Peyer's patch (tissue), 4 donors: ENCODE results near the gene LRP5. TPM values are rescaled to one million over a fixed set of nuclear protein-coding genes. Genes with fewer than 3 reads are reported as not detected.

Experiments used
- DNase-seq, 3 donors: peaks; one replicate each; pipeline ENCODE4 v3.0.0-alpha.2; 2017 to 2019
- H3K27ac ChIP-seq, 4 donors: fragments of 200-600 bp; sonication (generic); one replicate each; pipeline ENCODE4 v1.5.1; 2016 to 2019
- H3K27me3 ChIP-seq, 2 donors: fragments of 200-600 bp; sonication (generic); one replicate each; pipeline ENCODE4 v1.5.1; 2019
- H3K36me3 ChIP-seq, 3 donors: fragments of 200-600 bp; sonication (generic); one replicate each; pipeline ENCODE4 v1.5.1; 2016 to 2019
- H3K4me1 ChIP-seq, 4 donors: fragments of 200-600 bp; sonication (generic); one replicate each; pipeline ENCODE4 v1.5.1; 2016 to 2019
- H3K4me3 ChIP-seq, 4 donors: fragments of 200-600 bp; sonication (generic); 1 replicate in 3 of 4; 2 replicates in 1 of 4; pipeline ENCODE4 v1.5.1; 2016 to 2019; ENCODE audit warnings: mild to moderate bottlenecking in 1 of 4
- H3K9me3 ChIP-seq, 4 donors: fragments of 200-600 bp; sonication (generic); one replicate each; pipeline ENCODE4 v1.5.1; 2016 to 2019; ENCODE audit warnings: mild to moderate bottlenecking in 1 of 4
- POLR2A ChIP-seq, 2 donors: fragments of 450-650 bp; IDR thresholded peaks; one replicate each; pipeline ENCODE4 v1.5.1; 2017; ENCODE audit warnings: antibody characterized with exemption in 2 of 2, mild to moderate bottlenecking in 2 of 2, moderate library complexity in 2 of 2
- total RNA-seq, 4 donors: library from RNA; depleted of rRNA; stranded (reverse); fragments of >200 nt; gene quantifications; one replicate each; pipeline ENCODE4 v1.1.0, GENCODE V29; 2016
- TF ChIP-seq, protein P1 (sequence below), 6 experiments: fragments of 450-650 bp in 4 of 6; fragments of 200-600 bp in 2 of 6; sonication (generic) in 1 of 6; IDR thresholded peaks; one replicate each; pipeline ENCODE4 v1.5.1; 2017 to 2019; ENCODE audit warnings: antibody characterized with exemption in 6 of 6, mild to moderate bottlenecking in 3 of 6, moderate library complexity in 1 of 6

Gene LRP5
- total RNA-seq, 4 donors from 2014 or later, result 149 to 196 (median 168) TPM

DNA sequence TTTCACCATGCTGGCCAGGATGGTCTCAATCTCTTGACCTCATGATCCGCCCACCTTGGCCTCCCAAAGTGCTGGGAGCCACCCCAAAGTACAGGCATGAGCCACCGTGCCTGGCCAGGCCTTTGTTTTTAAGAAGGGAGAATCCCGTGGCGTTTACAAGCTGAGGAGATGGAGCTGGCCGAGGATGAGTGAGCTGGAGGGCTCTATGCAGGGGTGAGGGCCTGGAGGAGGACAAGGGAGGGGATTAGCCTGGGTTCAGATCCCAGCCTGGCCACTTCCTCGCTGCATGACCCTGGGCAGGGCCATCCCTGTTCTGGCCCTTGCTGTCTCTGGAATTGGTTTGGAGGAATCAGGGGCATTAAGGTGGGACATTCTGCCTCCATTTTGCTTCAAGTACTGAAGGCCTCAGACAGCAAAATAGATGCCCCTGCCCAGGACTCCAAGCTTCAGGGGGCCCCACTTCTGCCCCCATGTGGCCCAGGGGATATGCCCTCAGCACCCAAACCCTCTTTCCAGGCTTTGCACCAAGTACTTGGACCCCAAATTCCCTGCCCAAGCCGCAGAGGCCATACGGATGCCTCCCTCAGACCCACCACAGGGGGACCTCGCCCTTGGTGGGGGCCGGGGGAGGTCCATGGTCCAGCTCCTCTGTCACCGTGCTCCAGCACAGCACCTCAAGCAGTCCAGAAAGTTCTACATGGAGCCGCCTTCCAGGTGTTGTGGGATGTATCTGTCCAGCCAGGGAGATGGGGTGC lies 12.1 kb upstream of the LRP5 start:
- H3K27me3 ChIP-seq, result no peaks in the 10 kb centered on the region
- H3K4me3 ChIP-seq, result no peak overlapping the region
- DNase-seq, result no peak
- no peaks in the 10 kb centered on the region for H3K36me3 ChIP-seq
- H3K9me3 ChIP-seq, result no peaks in the 10 kb centered on the region
- H3K4me1 ChIP-seq, result peaks cover 0 to 43% (median 10%) of the 10 kb centered on the region in 4 donors
- H3K27ac ChIP-seq, result no peak overlapping the region
- TF ChIP-seq, protein P1, sequence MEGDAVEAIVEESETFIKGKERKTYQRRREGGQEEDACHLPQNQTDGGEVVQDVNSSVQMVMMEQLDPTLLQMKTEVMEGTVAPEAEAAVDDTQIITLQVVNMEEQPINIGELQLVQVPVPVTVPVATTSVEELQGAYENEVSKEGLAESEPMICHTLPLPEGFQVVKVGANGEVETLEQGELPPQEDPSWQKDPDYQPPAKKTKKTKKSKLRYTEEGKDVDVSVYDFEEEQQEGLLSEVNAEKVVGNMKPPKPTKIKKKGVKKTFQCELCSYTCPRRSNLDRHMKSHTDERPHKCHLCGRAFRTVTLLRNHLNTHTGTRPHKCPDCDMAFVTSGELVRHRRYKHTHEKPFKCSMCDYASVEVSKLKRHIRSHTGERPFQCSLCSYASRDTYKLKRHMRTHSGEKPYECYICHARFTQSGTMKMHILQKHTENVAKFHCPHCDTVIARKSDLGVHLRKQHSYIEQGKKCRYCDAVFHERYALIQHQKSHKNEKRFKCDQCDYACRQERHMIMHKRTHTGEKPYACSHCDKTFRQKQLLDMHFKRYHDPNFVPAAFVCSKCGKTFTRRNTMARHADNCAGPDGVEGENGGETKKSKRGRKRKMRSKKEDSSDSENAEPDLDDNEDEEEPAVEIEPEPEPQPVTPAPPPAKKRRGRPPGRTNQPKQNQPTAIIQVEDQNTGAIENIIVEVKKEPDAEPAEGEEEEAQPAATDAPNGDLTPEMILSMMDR (IDR thresholded peaks at IDR 0.05), result no peak
- no peak for TF ChIP-seq POLR2A (IDR thresholded peaks at IDR 0.05)

DNA sequence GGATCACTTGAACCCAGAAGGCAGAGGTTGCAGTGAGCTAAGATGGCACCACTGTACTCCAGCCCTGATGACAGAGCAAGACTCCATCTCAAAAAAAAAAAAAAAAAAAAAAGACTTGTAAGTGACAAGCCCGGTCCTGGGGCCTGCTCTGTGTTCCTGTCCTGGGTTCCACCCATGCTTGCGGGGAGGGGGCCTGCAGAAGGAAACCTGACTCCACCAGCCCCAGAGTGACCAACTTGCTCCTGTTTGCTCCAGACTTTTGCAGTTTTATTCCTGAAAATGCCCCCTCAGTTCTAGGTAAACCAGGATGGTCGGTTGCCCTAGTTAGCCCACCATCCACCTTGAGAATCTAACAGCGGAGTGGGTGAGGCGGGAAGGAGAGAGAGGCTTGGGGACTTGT lies 10.1 kb upstream of the LRP5 start:
- H3K4me1 ChIP-seq, result peaks cover 0 to 34% (median 10%) of the 10 kb centered on the region in 4 donors
- H3K4me3 ChIP-seq, result no peak overlapping the region
- H3K36me3 ChIP-seq, result no peaks in the 10 kb centered on the region
- H3K27ac ChIP-seq, result peak overlapping the region in 3 of 4 donors; percentile 64 to 81 (median 79)
- H3K27me3 ChIP-seq, result no peaks in the 10 kb centered on the region
- no peaks in the 10 kb centered on the region for H3K9me3 ChIP-seq
- peak in 1 of 3 donors; percentile 52 for DNase-seq
- no peak for TF ChIP-seq POLR2A (IDR thresholded peaks at IDR 0.05)
- TF ChIP-seq, protein P1 (IDR thresholded peaks at IDR 0.05), result no peak

DNA sequence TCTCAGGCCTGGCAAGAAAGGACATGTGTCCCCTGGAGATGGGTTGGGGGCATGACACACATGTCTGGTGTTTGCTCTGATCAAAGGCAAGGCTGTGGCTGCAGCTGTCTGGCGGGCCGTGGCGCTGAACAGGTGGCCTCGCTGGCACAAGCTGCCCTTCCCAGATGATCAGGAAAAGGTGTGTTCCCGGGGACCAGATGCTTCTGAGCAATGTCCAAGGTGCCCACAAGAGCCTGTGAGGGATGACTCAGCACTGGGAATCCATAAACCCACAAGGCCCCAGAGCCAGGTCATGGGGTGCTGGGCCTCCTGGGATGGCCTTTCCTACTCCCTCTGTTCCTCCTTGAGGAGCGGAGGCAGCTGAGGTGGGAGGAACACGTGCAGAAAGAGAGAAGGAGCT lies 9.7 kb upstream of the LRP5 start:
- Histone ChIP-seq H3K27me3 (no peaks in the 10 kb centered on the region), H3K27ac (peak overlapping the region in 3 of 4 donors; percentile 64 to 81 (median 79)), H3K9me3 (no peaks in the 10 kb centered on the region), H3K36me3 (no peaks in the 10 kb centered on the region), H3K4me1 (peaks cover 0 to 30% (median 9%) of the 10 kb centered on the region in 4 donors), H3K4me3 (no peak overlapping the region)
- peak in 2 of 3 donors; percentile 86 to 90 for DNase-seq
- peak in 1 of 2 donors; percentile 64 for TF ChIP-seq POLR2A (IDR thresholded peaks at IDR 0.05)
- TF ChIP-seq, protein P1 (IDR thresholded peaks at IDR 0.05), result peak in 3 of 6 experiments; percentile 14 to 27 (median 19)

DNA sequence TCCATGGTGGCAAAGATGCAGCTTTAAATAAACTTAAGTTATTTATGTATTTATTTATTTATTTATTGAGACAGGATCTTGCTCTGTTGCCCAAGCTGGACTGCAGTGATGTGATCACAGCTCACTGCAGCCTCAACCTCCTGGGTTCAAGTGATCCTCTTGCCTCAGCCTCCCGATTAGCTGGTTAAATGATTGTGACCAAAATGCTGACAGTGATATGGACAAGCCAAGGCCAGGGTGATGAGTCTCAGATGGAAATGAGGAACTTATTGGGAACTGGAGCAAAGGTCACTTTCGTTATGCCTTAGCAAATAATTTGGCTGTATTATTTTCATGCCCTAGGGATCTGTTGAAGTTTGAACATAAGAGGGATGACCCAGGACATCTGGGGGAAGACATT lies 9.3 kb upstream of the LRP5 start:
- Histone ChIP-seq H3K27me3 (no peaks in the 10 kb centered on the region), H3K4me1 (peaks cover 0 to 26% (median 8%) of the 10 kb centered on the region in 4 donors), H3K9me3 (no peaks in the 10 kb centered on the region), H3K27ac (peak overlapping the region in 3 of 4 donors; percentile 64 to 81 (median 79)), H3K36me3 (no peaks in the 10 kb centered on the region), H3K4me3 (no peak overlapping the region)
- DNase-seq, result no peak
- TF ChIP-seq, protein P1 (IDR thresholded peaks at IDR 0.05), result no peak
- TF ChIP-seq POLR2A (IDR thresholded peaks at IDR 0.05), result no peak

DNA sequence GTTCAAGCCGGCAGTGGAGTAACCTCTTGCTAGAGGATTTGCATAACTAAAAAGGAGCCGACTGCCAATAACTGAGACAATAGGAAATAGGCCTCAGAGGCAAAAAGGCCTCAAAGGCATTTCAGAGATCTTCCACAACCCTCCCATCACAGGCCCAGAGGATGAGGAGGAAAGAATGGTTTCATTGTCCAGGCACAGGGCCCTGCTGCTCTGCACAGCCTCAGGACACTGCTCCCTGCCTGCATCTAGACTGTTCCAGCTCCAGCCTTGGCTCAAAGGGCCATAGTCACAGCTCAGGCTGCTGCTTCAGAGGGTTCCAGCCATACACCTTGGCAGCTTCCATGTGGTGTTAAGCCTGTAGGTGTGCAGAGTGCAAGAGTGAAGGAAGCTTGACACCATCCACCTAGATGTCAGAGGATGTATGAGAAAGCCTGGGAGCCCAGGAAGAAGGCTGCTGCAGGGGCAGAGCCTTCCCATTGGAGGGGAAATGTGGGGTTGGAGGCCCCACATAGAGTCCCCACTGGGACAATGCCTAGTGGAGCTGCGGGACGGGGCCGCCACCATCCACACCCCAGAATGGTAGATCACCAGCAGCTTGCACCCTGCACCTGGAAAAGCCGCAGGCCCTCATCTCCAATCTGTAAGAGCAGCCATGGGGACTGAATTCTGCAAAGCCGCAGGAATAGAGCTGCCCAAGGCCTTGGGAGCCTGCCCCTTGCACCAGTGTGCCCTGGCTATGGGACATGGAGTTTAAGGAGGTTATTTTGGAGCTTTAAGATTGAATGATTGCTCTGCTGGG lies 8.2 kb upstream of the LRP5 start:
- Histone ChIP-seq H3K9me3 (no peaks in the 10 kb centered on the region), H3K27ac (peak overlapping the region in 2 of 4 donors; percentile 35 to 64), H3K4me3 (no peak overlapping the region), H3K27me3 (no peaks in the 10 kb centered on the region), H3K36me3 (no peaks in the 10 kb centered on the region), H3K4me1 (peaks cover 0 to 19% (median 5%) of the 10 kb centered on the region in 4 donors)
- no peak for DNase-seq
- TF ChIP-seq POLR2A (IDR thresholded peaks at IDR 0.05), result no peak
- TF ChIP-seq, protein P1 (IDR thresholded peaks at IDR 0.05), result no peak
